GM21737 (cell line): Measurements from ENCODE around the gene PVALEF.
"Not testable (repeated sequence)": the region's sequence is repeated elsewhere in the genome, so short reads cannot be mapped to it uniquely, and the experiment has no call there.

Experiments
- ATAC-seq: cut with Tn5 transposase; IDR thresholded peaks from one replicate; pipeline ENCODE4 v1.9.1; 2021; ENCODE audit warnings: mild to moderate bottlenecking, moderate library complexity; ENCODE audit not compliant: unreplicated experiment

The PVALEF gene

DNA sequence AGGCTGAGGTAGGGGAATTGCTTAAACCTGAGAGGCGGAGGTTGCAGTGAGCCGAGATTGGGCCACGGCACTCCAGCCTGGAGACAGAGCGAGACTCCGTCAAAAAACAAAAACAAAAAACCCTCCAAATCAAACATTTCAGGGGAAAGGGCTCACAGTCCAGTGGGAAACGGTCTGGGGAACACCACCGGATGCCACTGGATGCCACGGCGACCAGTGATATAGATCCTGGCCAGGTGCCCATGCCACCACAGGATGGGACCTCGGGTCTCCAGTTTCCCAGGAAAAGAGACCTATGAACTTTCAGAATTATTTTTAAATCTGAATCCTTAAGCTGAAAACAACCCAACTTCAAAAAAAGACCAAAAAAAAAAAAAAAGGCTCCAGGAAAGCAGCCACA lies 45.2 kb downstream of the PVALEF start:
- no peak for ATAC-seq

DNA sequence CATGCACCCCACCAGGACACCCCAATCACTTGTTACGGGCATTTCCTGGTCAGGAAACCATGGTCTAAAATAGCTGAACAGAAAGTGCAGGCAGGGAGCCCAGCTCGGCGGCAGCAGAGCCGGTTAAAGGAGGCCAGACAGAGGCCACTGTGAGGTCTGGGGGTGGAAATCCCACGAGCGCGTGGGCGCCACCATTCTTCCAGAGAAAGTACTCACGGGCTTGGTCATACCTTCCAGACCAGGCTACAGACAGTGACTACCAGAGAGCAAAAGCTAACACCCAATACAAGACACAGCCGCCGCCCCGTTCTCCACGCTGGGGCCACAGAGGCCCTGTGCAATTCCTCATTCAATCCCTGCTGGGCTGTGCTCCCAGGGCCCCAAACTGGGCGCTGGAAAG lies 45.6 kb downstream of the PVALEF start:
- no peak for ATAC-seq

DNA sequence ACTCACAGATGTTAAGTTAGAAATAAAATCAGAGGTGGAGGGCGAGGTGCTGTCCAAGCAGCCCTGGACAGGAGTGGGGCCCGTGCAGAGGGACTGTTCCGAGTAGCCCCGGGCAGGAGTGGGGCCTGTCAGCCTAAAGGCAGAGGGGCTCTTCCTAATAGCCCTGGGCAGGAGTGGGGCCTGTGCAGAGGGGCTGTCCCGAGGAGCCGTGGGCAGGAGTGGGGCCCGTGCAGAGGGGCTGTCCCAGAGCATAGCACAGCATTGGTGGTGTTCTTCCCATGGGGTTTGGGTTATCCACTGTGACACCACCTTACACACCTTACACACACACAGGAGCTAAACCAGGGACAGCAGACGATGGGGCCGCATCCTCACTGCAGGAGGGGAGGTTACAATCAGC lies 47.1 kb downstream of the PVALEF start:
- ATAC-seq, result no peak

DNA sequence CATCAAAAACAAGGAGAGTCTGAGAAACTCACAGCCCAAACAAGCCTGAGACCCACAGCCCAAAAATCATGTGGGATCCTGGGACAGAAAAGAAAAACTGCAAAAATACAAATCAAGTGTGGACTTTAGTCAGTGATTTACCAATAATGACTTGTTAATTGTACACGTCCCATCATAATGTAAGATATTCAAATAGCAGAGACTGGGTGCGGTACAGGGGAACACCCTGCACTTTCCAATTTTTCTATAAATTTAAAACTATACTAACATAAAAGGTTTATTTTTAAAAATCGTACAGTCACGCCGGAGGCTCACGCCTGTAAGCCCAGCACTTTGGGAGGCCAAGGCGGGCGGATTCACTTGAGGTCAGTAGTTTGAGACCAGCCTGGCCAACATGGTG lies 48.7 kb downstream of the PVALEF start:
- ATAC-seq, result no peak

DNA sequence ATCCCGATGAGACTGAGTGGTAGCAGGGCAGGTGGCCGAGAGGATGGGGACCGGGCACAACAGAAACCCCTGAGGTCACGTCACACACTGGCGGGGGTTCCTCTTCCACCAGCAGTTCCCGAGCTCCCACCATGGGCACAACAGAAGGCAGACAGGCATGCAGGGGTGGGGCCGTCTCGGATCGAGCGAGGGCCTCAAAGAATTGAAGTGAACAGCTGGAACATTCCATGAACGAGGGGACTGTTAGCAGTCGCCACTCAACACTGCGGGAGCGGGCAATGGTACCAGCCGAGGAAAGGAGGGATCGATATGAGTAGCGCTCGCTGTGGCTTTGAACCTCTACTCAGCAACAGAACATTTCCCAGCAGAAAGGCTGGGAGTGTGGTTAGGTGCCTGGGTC lies 52.2 kb downstream of the PVALEF start:
- ATAC-seq, result no peak

DNA sequence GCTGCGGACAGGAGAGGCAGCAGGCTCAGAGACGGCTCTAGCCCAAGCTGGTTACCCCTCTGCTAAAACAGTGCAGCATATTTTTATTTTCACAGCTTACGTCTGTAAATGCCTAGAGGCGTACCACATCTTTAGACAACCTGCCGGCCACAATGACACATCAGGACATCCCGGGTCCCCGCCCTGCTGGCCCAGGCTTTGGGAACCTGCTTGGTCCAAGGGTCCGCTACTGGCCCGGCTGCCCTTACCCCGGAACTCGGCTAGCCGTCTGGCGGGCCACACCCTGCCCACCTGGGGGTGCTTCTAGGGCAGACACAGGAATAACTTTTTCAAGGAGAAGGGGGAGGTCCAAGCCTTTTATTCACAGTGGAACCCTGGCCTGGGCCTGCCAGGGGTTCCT lies 53.2 kb downstream of the PVALEF start:
- ATAC-seq, result no peak

DNA sequence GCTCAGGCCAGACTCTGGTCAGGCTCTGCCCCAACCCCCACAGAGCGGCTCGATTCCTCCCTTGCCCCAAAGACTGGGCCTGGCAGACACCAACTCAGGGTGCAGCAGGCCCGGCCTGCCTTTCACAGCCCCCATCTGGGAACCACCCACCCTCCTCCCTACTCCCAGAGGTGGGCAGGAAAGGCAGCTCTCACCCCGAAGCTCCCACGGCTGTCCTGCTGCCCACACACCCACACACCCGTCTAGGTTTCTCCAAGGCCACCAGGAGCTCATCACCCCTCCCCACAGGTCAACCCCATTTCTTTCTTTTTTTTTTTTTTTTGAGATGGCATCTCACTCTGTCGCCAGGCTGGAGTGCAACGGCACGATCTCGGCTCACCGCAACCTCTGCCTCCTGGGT lies 53.7 kb downstream of the PVALEF start:
- no peak for ATAC-seq

DNA sequence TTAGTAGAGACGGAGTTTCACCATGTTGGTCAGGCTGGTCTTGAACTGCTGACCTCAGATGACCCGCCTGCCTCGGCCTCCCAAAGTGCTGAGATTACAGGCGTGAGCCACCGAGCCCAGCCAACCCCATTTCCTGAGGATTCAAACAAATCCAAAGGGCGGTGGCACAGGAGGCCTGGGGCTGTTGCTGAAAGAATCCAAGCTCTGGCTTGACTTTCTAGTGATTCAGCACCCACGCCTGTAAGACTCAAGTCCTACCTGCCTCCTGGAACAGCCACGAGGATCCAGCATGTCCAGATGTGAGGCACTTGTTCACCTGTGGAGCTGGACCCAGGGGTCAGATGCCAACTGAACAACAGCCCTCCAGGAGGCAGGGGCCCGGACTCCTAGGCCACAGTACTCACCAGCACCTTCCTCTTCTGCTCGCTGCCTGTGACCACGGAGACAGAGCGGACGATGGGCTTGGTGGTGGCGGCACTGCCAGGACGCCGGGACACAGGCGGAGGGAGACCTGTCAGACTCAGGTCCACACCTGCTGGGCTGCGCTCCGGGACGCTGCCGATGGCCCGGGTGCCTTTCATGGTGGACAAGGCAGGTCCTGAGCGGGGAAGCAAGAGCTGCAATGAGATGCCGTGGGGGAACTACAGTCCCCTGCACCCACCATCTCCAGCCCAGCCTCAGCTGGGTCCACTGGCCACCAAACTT lies 54.3 kb downstream of the PVALEF start:
- ATAC-seq, result no peak

DNA sequence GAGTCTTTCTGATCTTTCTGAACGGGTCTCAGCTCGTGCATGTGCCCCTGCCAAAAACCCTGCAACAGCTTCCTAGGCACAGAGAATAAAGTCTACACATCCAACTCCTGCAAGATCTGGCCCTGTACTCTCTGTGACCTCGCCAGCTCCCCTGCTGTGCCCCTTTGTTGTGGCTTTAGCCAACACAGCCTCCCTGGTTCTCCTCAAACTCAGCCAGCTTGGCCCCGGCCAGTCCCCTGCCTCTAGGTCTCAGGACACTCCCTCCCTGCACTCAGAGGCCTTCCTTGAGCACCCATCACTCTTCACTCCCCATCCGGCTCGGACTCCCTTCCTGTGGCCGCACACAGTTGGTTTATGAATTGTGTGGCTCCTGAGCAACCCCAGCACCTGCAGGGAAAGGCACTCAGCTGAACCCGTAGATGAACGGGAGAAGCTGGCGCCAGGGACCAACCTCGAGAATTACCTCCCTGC lies 56.1 kb downstream of the PVALEF start:
- ATAC-seq, result no peak

DNA sequence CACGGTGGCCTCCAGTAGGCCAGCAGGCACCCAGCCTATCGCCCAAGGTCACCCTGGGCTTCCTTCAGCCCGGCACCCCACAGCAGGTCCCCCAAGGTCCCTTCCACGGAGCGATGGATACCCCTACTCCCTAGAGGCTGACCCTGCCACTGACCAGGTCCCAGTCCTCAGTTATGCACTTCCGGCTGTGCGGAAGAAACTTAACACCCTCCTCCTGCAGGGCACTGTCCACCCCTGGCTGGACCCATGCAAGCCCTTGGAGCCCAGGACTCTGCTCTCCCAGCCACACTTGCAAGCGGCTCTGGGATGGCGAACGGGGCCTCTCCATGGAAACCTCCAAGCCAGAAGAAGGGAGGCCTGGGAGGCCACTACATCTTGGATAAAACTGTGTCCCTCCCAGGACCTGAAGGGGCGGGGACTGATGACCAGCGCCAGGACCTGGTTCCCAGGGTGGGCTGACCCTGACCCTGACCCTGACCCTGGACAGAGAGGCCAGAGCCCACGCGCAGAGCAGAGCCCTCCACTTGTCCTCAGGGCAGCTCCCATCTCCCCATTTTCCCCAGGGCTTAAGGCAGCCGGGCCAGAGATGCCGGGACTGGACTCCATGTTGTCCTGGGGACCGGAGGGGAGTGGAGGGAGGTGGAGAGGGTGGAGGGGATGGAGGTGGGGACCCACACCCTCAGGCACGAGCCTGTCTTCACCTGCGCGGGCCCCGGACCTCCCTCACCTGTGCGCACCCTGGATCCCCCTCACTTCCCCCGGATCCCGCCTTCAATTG lies 56.7 kb downstream of the PVALEF start:
- ATAC-seq, result no peak

DNA sequence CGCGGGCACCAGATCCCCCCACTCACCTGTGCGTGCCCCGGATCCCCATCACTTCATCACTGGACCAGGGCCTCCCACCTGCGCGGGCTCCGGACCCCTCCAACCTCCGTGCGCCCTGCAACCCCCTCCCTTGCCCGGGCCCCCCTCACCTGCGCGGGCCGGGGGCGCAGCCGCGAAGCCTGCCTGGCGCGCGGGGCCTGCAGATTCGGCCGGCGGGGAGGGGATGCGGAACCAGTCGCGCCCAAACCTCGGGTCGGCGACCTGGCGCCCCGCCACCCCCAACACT lies 57.3 kb downstream of the PVALEF start:
- no peak for ATAC-seq

DNA sequence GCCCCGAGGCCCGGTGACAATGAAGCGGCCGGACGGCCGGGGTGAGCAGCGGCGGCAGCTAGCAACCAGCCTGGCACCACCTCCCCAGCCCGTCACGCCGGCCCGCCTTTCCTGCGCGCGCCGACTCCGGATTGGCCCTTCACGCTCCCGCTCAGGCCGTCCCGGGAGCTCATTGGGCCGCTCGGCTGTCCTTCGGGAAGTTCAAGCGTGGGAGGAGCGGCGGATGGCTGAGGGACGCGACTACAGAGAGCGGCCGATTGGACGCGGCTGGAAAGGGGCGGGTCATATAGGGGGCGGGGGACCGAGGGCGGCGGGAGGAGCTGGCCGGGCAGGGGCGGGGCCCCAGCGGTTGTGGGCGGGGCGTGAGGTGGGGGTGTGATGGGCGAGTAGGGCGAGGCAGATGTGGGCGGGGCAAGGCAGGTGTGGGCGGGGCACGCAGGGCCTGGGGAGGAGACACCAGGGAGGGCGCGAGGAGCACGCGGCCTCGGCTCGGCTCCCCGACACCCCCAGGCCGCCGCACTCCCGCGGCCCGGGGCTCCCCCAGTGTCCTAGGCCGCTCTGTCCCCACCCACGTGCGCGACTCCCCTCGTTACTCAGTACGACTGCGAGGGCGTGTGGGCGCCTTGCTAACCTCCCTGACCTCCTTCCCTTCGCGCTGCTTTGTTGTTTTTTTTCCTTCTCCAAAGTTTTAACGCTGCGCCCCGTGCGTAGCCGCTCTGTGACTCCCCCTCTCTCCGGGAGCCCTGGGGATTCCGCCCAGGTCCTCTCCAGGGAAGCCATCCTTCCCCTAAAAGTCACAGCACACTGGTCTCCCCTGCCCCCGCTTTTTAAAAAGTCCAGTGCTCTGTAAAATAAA lies 57.8 kb downstream of the PVALEF start, which contains the start of gene CEP131:
Gene CEP131 (minus strand): TSS at position 60 of the 856 bp plus-strand sequence. CDS start 2,909 bp downstream, outside the sequence.
- ATAC-seq, result peak; percentile 92

DNA sequence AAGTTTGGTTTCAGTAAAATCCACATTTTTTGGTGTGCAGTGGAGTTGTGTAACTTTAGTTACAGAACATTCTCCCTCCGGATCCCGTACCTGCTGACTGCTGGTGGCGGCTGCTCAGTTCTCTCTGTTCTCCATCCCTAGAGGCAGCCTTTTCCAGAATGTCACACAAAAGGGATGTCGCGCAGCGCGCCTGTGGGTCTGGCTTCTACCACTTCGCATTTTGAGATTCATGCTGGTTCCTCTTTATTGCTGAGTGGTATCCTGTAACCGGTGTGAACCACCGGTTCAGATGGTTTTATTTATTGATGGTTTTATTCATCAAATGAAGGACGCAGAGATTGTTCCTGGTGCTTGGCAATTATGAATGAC lies 58.4 kb downstream of the PVALEF start:
- no peak for ATAC-seq

DNA sequence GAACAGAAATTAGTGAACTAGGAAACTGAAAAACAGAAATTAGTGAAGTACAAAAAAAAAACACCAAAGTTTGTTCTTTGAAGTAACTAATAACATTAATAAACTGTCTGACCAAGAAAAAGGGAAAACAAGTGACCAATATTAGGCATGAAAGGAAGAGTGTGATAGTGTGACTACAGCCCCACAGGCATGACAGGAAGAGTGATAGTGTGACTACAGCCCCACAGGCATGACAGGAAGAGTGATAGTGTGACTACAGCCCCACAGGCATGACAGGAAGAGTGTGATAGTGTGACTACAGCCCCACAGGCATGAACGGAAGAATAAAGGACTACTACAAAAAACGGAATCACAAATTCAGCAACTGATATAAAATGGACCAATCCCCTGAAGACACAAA lies 62.3 kb downstream of the PVALEF start:
- not testable (repeated sequence) for ATAC-seq

DNA sequence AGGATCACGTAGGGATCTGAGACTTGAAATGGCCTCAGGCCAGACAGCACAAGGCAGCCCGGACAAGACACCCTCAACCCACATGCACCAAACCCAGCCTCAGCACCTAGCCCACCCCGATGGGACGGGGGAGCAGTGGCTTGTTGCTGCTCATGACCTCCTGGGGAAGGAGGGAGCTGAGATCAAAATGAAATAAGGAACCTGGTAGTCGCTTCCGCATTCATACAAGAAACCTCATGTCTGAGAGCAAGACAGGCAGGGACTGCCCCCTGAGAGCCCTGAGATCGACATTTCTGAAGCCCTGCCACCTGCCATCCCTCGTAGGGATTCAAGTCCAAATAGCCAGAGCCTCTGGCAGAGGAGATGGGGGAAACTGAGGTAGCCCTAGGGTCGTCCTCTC lies 63.1 kb downstream of the PVALEF start:
- no peak for ATAC-seq

DNA sequence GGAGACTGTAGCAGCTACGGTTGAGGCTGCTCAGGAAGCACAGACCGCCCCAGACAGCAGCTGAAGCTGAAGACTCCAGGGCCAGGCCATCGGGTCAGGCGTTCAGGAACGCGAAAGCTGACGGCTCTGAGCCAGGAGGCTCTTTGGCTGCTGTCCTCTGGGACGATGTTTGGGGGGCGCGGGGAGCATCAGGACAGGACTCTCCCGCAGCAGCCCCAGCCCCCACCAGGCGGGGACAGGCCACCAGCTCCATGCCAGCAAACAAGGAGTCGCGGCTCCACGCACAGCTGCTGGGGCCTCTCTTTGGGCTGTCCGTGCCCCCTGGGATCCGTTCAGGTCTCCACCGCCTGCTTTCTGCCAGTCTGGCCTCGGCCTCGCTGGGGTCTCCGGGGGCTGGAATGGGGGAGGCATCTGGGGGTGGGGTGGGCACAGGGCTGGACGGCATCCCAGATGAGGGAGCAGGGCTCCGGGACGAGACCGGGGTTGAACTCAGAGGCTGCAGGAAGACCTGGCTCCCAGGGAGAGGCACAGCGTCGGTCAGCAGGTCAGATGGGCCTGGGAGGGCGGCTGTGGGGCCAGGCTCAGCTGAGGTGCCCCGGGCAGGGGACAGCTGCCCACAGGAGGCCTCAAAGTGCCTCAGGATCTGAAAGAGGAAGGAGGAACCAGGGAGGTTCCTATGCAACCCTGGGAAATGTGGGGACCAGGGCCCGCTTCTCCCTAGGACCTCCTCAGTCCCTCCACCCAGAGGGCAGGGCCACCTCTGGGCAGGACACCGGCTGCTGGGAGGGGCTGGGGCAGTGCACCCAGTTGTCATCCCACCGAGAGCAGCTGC lies 63.7 kb downstream of the PVALEF start:
- ATAC-seq, result no peak

DNA sequence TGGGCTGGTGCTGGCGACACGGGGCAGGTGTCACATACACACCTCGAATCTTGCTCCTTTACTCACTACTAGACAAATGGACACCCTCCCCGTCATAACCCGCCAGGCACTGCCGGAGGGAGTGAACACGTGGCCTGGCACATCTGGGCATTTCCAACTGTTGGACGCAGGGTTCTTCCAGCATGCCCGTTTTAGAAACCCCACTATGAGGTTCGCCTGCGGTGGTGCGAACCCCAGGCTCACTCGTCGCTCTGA lies 64.3 kb downstream of the PVALEF start:
- ATAC-seq, result no peak

DNA sequence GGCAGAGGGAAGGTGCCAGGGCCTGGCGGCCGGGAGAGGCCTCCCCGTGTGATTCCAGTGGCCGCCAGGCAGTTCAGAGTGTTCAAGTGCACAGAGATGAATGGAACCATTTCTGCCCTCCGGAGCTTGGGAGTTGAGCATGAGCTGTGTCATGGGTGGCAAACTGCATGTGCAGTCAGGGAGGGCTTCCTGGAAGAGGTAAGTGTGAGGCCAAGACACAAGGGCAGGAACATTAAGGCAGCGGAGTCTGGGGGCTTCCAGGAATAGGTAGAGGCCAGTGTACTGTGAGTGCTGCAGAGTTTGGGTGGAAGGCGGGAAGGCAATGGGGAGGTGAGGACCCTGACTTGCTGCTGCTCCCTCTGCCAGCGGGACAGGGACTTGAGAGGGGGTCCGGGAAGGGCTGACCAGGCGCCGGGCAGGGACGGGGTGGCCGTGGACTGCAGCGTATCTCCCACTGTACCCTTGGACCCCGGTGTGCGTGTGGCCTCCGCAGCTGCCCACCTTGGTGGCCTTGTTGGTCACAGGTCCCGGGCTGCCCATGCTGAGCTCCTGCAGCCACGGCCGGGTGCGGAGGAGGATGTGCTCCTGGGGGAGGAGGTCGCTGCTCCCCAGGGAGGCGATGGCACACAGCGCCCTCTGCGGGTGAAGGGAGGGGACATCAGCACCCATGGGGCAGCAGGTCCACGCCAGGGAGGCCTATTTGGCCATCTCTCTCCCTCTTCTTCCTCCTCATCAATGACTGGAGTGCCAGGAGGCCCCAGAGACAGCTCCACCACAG lies 64.9 kb downstream of the PVALEF start:
- ATAC-seq, result no peak

DNA sequence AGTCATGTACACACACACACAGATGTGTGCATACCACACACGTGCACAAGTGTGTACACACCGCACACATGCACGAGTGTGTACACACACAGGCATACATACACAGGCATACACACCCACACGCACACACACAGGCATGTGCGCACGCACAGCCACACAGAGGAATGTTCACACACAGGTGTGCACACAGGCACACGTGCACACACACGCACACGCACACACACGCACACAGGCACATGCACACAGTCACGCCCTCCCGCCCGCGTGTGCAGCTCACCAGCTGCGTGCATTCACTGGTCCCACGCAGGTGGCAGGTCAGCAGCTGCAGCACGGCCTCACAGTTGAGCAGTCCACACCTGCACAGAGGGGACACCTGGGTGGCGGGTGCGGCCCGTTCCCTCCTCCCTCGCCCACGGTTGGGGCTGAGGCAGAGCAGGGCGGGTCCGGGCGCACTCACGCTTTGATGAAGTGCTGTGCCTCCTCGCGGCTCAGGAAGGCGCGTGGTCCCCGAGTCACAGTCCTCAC lies 65.9 kb downstream of the PVALEF start:
- ATAC-seq, result no peak
